H9 (cell line): ENCODE measurements around the gene KSR1. TPM values are rescaled to one million over a fixed set of nuclear protein-coding genes. Genes with fewer than 3 reads are reported as not detected.

Experiments used
- DNase-seq: peaks from one replicate; pipeline ENCODE4 v3.0.0-alpha.2; 2017
- H2AFZ ChIP-seq: one replicate; pipeline ENCODE4 v1.6.1; 2013; ENCODE audit warnings: mild to moderate bottlenecking, low read length, control low read depth, moderate library complexity
- H2AK5ac ChIP-seq: 2 replicates; pipeline ENCODE4 v1.6.1; 2013; ENCODE audit warnings: low read length, control low read depth, mixed read lengths; ENCODE audit not compliant: insufficient read length
- H2BK120ac ChIP-seq: one replicate; pipeline ENCODE4 v1.6.1; 2013; ENCODE audit warnings: low read depth, mild to moderate bottlenecking, low read length, control low read depth, inconsistent platforms; ENCODE audit not compliant: poor library complexity, severe bottlenecking
- H2BK12ac ChIP-seq: 2 replicates; pipeline ENCODE4 v1.6.1; 2013; ENCODE audit warnings: low read length, control low read depth, mixed read lengths, low read depth; ENCODE audit not compliant: insufficient read length
- H2BK15ac ChIP-seq: 2 replicates; pipeline ENCODE4 v1.6.1; 2013; ENCODE audit warnings: low read depth, low read length, control low read depth
- H2BK20ac ChIP-seq: one replicate; pipeline ENCODE4 v1.6.1; 2013; ENCODE audit warnings: low read depth, mild to moderate bottlenecking, low read length, control low read depth, inconsistent platforms; ENCODE audit not compliant: poor library complexity, severe bottlenecking
- H2BK5ac ChIP-seq: 2 replicates; pipeline ENCODE4 v1.6.1; 2013; ENCODE audit warnings: low read length, control low read depth, mixed read lengths; ENCODE audit not compliant: insufficient read length
- H3K14ac ChIP-seq: 2 replicates; pipeline ENCODE4 v1.6.1; 2013; ENCODE audit warnings: low read length, control low read depth; ENCODE audit not compliant: insufficient read depth
- H3K18ac ChIP-seq: 2 replicates; pipeline ENCODE4 v1.6.1; 2013; ENCODE audit warnings: low read depth, mild to moderate bottlenecking, mixed read lengths, low read length, control low read depth; ENCODE audit not compliant: insufficient read length
- H3K23ac ChIP-seq: 2 replicates; pipeline ENCODE4 v1.6.1; 2013; ENCODE audit warnings: low read length, control low read depth, mixed read lengths, low read depth; ENCODE audit not compliant: insufficient read length
- H3K23me2 ChIP-seq: 2 replicates; pipeline ENCODE4 v1.6.1; 2013; ENCODE audit warnings: low read depth, mild to moderate bottlenecking, mixed read lengths, low read length, control low read depth; ENCODE audit not compliant: insufficient read length, poor library complexity, severe bottlenecking
- H3K27ac ChIP-seq: 2 replicates; pipeline ENCODE4 v1.5.1; 2013; ENCODE audit warnings: low read length, control low read depth, mixed read lengths, low read depth; ENCODE audit not compliant: insufficient read length
- H3K27me3 ChIP-seq: 2 replicates; pipeline ENCODE4 v1.6.1; 2013; ENCODE audit warnings: low read length, control low read depth, inconsistent platforms; ENCODE audit not compliant: insufficient read depth
- H3K4ac ChIP-seq: 2 replicates; pipeline ENCODE4 v1.6.1; 2013; ENCODE audit warnings: low read depth, mild to moderate bottlenecking, control low read depth, inconsistent platforms, low read length, moderate library complexity
- H3K4me1 ChIP-seq: 2 replicates; pipeline ENCODE4 v1.6.1; 2013; ENCODE audit warnings: low read length, control low read depth, inconsistent platforms; ENCODE audit not compliant: insufficient read depth
- H3K4me2 ChIP-seq: 2 replicates; pipeline ENCODE4 v1.6.1; 2013; ENCODE audit warnings: low read length, control low read depth, mixed read lengths; ENCODE audit not compliant: insufficient read length, insufficient read depth
- H3K56ac ChIP-seq: 2 replicates; pipeline ENCODE4 v1.6.1; 2013; ENCODE audit warnings: low read depth, mild to moderate bottlenecking, mixed read lengths, low read length, control low read depth; ENCODE audit not compliant: insufficient read length
- H3K79me1 ChIP-seq: 2 replicates; pipeline ENCODE4 v1.6.1; 2013; ENCODE audit warnings: low read depth, mild to moderate bottlenecking, moderate library complexity, low read length, control low read depth, inconsistent platforms; ENCODE audit not compliant: insufficient read depth, poor library complexity, severe bottlenecking
- H3K79me2 ChIP-seq: 2 replicates; pipeline ENCODE4 v1.6.1; 2013; ENCODE audit warnings: low read length, control low read depth, inconsistent platforms; ENCODE audit not compliant: insufficient read depth
- H3K9ac ChIP-seq: 2 replicates; pipeline ENCODE4 v1.6.1; 2013; ENCODE audit warnings: low read length, control low read depth, mixed read lengths; ENCODE audit not compliant: insufficient read length; ENCODE audit errors: extremely low read depth
- H3K9me3 ChIP-seq: one replicate; pipeline ENCODE4 v1.6.1; 2013; ENCODE audit warnings: low read depth, low read length, inconsistent platforms; ENCODE audit not compliant: control insufficient read depth
- H3T11ph ChIP-seq: one replicate; pipeline ENCODE4 v1.6.1; 2013; ENCODE audit warnings: mild to moderate bottlenecking, low read length, control low read depth, inconsistent platforms
- H4K20me1 ChIP-seq: one replicate; pipeline ENCODE4 v1.6.1; 2013; ENCODE audit not compliant: control insufficient read depth, insufficient read length, insufficient read depth
- H4K5ac ChIP-seq: 2 replicates; pipeline ENCODE4 v1.6.1; 2013; ENCODE audit warnings: low read depth, mild to moderate bottlenecking, mixed read lengths, low read length, control low read depth; ENCODE audit not compliant: insufficient read length
- H4K8ac ChIP-seq: replicated peaks from 2 replicates; pipeline ENCODE4 v1.6.1; 2013; ENCODE audit warnings: low read length, control low read depth, mixed read lengths, low read depth; ENCODE audit not compliant: insufficient read length
- H4K91ac ChIP-seq: 2 replicates; pipeline ENCODE4 v1.6.1; 2013; ENCODE audit warnings: low read depth, mild to moderate bottlenecking, moderate library complexity, mixed read lengths, low read length, control low read depth; ENCODE audit not compliant: insufficient read length
- H3K27ac Mint-ChIP-seq, 3 experiments: 2 replicates in 2 of 3; 3 replicates in 1 of 3; pipeline ENCODE4 v1.8.0; 2020 to 2021; ENCODE audit warnings: mixed read lengths in 3 of 3, mild to moderate bottlenecking in 1 of 3, moderate library complexity in 1 of 3
- H3K27me3 Mint-ChIP-seq: 2 replicates; pipeline ENCODE4 v1.8.0; 2021; ENCODE audit warnings: low read depth, mild to moderate bottlenecking, moderate library complexity, mixed read lengths
- H3K36me3 Mint-ChIP-seq, 3 experiments: 2 replicates in 2 of 3; 3 replicates in 1 of 3; pipeline ENCODE4 v1.8.0; 2020 to 2021; ENCODE audit warnings: low read depth in 3 of 3, mixed read lengths in 3 of 3; ENCODE audit not compliant: insufficient read depth in 1 of 3
- H3K4me1 Mint-ChIP-seq, 2 experiments: 2 replicates each; pipeline ENCODE4 v1.8.0; 2020; ENCODE audit warnings: mixed read lengths in 2 of 2
- H3K4me3 Mint-ChIP-seq, 2 experiments: 2 replicates in 1 of 2; 3 replicates in 1 of 2; pipeline ENCODE4 v1.8.0; 2020 to 2021; ENCODE audit warnings: mild to moderate bottlenecking in 2 of 2, mixed read lengths in 2 of 2, moderate library complexity in 1 of 2
- H3K9me3 Mint-ChIP-seq, 2 experiments: 2 replicates in 1 of 2; 3 replicates in 1 of 2; pipeline ENCODE4 v1.8.0; 2020; ENCODE audit warnings: mild to moderate bottlenecking in 2 of 2, mixed read lengths in 2 of 2, moderate library complexity in 1 of 2
- WGBS: extraction: QIAGEN DNeasy Blood & Tissue Kit; methylation state at CpG from one replicate; pipeline ENCODE4 v1.1.7; 2013; ENCODE audit warnings: missing lambda C conversion rate, low lambda C conversion rate, mixed read lengths; ENCODE audit not compliant: insufficient read length; ENCODE audit errors: extremely low coverage; 5-methylcytosine and 5-hydroxymethylcytosine counted together
- total RNA-seq: library from RNA; stranded (reverse); gene quantifications from 2 replicates; pipeline ENCODE4 v1.2.1, GENCODE V29; 2021
- TF ChIP-seq, protein P1 (sequence below): fragments of 200-600 bp; sonication (generic); conservative IDR thresholded peaks from 3 replicates; pipeline ENCODE4 v1.8.0; 2021; ENCODE audit warnings: antibody characterized with exemption, mild to moderate bottlenecking

The KSR1 gene
- total RNA-seq, 1 experiment from 2014 or later: 44.9 TPM

DNA sequence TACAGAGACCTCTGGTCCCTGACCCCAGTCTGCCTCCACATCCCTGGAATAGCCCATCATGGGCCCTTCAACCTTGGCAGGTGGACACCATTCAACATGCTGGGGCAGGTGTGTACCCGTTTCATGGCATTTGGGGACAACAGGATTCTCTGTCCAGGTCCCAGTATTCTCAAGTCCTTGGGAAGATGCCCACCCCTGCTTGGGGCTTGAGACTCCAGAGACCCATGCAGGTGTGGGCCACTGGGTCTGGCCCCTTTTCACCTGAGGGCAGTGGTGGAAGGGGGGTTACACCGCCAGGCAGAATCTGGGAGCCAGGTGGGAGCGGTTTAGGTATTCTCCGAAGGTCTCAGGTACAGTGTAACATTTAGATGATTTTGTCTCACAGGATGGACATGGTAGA is 37.1 kb upstream of the KSR1 start:
- Histone ChIP-seq H3K18ac (no peak overlapping the region), H4K8ac (no peak overlapping the region), H3K56ac (no peak overlapping the region), H3T11ph (no peak overlapping the region), H3K23ac (no peak overlapping the region), H3K4me2 (no peak overlapping the region), H3K79me1 (no peaks in the 10 kb centered on the region), H3K27me3 (no peaks in the 10 kb centered on the region), H3K79me2 (no peaks in the 10 kb centered on the region), H2BK15ac (no peak overlapping the region), H3K9me3 (no peaks in the 10 kb centered on the region), H3K27ac (no peak overlapping the region), H3K4ac (no peak overlapping the region), H2BK5ac (no peak overlapping the region), H2AFZ (no peak overlapping the region), H4K5ac (no peak overlapping the region), H4K20me1 (no peaks in the 10 kb centered on the region), H2BK120ac (no peak overlapping the region), H3K4me1 (no peaks in the 10 kb centered on the region; the same call in 1 of the 2 replicates), H2BK20ac (no peak overlapping the region), H4K91ac (no peak overlapping the region), H3K9ac (no peak overlapping the region), H2BK12ac (no peak overlapping the region), H3K23me2 (no peaks in the 10 kb centered on the region), H2AK5ac (no peak overlapping the region), H3K14ac (no peak overlapping the region)
- no peak for DNase-seq
- no peaks in the 10 kb centered on the region; a peak in 1 of 4 replicates for H3K4me1 Mint-ChIP-seq
- H3K27me3 Mint-ChIP-seq: peaks cover 6% of the 10 kb centered on the region; the same call in 1 of the 2 replicates
- TF ChIP-seq, protein P1, sequence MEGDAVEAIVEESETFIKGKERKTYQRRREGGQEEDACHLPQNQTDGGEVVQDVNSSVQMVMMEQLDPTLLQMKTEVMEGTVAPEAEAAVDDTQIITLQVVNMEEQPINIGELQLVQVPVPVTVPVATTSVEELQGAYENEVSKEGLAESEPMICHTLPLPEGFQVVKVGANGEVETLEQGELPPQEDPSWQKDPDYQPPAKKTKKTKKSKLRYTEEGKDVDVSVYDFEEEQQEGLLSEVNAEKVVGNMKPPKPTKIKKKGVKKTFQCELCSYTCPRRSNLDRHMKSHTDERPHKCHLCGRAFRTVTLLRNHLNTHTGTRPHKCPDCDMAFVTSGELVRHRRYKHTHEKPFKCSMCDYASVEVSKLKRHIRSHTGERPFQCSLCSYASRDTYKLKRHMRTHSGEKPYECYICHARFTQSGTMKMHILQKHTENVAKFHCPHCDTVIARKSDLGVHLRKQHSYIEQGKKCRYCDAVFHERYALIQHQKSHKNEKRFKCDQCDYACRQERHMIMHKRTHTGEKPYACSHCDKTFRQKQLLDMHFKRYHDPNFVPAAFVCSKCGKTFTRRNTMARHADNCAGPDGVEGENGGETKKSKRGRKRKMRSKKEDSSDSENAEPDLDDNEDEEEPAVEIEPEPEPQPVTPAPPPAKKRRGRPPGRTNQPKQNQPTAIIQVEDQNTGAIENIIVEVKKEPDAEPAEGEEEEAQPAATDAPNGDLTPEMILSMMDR: no peak
- no peak overlapping the region for H3K27ac Mint-ChIP-seq
- no peaks in the 10 kb centered on the region for H3K36me3 Mint-ChIP-seq
- H3K4me3 Mint-ChIP-seq: no peak overlapping the region
- no CpG with 5 or more reads among the region's 4 CpGs for WGBS
- H3K9me3 Mint-ChIP-seq: no peaks in the 10 kb centered on the region
